HG03469 (cell line): Measurements from ENCODE around the gene OTOP2.

Source experiments
- ATAC-seq: cut with Tn5 transposase; IDR thresholded peaks from one replicate; pipeline ENCODE4 v1.9.1; 2021; ENCODE audit warnings: mild to moderate bottlenecking, moderate library complexity, moderate number of reproducible peaks; ENCODE audit not compliant: unreplicated experiment

The OTOP2 gene

DNA sequence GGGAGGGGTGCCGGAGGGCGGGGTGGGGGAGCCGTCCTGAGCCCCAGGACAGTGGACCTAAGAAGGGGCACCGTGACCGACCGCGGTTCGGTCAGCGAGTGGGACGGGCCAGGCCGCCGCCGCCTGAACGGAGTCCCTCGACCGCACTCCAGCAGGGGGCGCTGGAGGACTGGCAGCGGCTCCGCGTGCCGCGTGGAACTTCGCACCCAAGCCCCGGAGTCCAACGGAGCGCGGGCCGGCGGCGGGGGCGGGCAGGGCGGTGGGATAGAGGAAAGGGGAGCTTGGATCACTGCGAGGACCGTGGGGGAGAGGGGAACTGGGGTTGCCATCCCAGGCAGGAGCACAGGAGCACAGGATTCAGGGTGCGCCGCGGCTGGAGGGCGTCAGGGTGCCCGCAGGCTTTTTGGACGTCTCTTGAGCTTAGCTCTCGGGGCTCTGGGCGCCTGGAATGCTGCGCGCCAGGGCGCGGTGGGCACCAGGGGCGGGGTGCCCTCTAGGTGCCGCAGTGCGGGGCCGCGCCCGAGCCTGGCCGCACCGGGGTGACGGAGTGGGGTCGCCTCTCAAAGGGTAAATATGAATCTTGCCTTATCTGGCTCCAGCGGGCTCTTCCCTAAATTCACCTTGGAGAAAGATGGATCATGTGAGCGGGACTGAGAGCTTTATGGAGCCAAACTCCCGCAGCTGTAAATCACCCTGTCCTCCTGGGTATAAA lies 379 bp upstream of the OTOP2 start:
- ATAC-seq: no peak

GRCh38 chr17:74925242-74925641 lies 1.2 kb downstream of the OTOP2 start:
- no peak for ATAC-seq

DNA sequence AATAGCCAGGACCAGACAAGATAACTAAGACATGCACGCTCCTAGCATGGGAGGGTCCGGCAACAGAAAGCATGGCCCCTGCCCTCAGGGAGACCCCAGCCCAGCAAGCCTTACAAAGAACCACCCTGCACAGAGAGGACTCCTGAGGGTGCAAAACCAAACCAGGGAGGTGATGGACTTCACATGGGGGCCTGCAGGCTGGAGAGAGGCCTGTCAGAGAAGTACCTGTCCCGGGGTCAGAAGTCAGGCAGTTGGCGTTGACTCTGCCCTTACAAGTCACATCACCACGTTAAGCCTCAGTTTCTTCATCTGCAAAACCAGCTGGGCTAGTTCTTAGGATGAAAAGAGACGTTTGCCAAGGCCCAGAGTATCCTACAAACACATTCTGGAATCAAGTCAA lies 4.7 kb downstream of the OTOP2 start:
- no peak for ATAC-seq

GRCh38 chr17:74930535-74931036 lies 6.5 kb downstream of the OTOP2 start:
- ATAC-seq: no peak

GRCh38 chr17:74935048-74935447 lies 11.0 kb downstream of the OTOP2 start:
- ATAC-seq: no peak

DNA sequence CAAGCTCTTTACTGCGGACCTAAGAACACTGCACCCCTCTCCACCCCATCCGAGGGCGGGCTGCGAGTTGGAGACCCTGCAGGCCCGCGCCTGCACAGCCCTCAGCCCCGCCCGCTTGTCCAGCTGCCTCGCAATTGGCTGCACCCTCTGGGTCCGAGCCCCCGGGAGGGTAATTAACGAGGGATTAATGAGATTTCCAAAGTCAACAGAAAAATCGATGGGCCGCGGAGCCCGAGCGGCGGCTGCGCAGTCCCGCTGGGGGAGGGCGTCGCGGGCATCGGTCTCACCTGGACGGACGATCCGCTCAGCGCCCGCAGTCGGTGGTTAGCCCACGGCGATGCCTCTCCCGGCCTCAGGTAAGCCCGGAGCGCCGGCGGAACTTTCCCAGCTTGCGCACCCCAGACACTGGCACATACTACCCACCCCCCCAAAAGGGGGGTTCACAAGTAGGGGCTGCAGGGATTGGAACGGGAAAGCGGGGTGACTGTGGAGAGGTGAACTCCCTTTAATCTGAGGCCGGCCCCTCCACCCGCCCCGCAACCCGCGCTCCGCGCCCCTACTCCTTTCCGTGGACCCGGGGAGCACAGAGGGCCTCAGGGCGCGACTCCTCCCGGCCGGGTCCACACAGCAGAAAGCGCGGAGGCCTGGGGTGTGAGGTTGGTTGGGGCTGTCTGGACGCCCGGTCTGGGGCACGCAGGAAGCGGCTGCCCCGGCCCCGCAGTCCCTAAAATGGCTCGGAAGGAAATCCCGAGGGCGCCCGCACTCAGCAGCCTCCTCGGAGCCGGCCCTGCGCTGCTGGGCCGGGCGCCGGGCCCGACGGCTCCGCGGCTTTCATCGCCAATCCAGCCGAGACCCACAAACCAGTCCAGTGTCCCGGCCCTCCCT lies 11.8 kb downstream of the OTOP2 start, which contains the start of gene OTOP3:
OTOP3 (plus strand) TSS at position 314 of the 885 bp plus-strand sequence; CDS start at position 338, 24 bp downstream.
- no peak for ATAC-seq

GRCh38 chr17:74936470-74936799 lies 12.4 kb downstream of the OTOP2 start:
- ATAC-seq: no peak

- no peak for ATAC-seq
Measured at GRCh38 chr17:74937064-74938051, 13.3 kb downstream of the OTOP2 start.

DNA sequence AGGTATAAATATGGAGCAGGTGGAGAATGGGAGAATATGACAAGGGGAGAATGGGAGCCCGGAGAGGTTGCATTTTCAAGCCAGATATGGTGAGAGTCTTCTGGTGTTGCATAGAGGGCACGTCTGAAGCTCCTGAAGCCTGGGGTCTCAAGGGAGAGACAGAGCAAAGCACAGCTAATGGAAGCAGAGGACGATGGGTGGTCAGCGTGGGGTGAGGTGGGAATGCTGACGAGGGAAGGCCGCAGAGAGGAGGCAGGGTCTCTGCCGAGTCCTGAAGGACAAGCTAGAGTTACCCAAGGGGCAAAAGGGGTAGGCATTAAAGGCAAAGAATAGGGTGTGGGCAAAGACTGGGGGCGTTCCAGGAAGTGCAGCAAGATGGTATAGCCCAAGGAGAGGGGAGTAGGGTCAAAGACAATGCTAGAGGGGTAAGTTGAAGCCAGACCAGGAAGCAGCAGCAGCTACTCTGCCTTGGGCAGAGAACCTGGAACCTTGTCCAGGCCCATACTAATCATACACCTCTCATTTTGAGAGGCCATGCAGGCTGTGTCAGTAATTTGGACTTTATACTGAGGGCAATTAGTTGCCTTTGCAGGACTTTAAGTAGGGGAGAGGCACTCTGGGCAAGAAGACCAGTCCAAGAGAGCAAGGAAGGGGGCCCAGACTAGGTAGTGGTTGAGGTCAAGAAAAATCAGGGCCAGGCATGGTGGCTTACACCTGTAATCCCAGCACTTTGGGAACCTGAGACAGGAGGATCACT lies 14.3 kb downstream of the OTOP2 start:
- ATAC-seq: no peak

DNA sequence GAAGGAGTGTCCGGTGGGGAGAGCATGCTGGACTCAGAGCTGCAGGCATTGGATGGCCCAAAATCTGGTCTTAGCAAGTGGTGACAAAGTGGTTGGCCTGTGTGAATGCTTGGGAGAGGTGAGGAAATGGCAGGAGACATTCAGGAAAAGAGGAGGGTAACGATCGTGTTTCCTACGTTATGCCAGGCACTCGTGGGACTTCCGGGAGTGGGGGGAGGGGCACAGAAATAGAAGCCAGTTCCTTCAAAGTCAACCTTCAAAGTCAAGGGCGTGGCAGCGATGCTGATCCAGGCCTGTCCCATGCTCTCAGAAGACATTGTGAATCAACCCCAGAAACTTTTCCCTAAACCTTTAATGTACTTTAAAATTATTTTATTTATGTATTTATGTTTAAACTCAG lies 15.5 kb downstream of the OTOP2 start:
- no peak for ATAC-seq

GRCh38 chr17:74941128-74941725 lies 17.2 kb downstream of the OTOP2 start:
- no peak for ATAC-seq

DNA sequence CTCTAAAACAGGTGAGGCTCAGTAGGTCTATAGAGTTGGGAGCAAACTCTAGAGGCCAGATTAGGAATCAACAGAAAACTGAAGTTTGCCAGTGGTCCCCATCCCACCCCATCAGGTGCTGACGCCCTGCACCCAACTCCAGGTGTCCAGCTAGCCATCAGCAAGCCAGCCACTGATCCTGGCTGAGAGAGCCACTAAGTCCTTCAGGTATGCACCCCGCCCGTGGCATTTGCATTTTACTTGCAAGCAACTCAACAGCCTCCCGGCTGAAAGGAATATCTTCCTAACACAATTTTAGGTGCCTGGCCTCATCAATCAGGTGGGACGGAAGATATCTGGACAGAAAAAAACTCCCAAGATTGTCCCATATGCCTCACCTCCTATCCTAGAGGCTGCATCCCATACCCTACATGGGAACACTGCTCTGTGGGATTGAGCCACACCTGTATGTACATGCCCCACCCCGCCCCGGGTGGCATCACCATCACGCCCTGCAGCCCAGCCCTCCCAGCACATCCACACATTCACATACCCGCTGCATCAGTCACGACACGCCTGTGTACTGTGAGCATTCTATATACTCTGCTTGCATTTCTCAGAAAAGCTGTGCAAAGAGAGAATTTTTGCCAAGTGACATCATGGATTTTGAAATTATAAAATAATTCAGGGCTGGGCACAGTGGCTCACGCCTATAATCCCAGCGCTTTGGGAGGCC lies 19.9 kb downstream of the OTOP2 start:
- ATAC-seq: no peak

DNA sequence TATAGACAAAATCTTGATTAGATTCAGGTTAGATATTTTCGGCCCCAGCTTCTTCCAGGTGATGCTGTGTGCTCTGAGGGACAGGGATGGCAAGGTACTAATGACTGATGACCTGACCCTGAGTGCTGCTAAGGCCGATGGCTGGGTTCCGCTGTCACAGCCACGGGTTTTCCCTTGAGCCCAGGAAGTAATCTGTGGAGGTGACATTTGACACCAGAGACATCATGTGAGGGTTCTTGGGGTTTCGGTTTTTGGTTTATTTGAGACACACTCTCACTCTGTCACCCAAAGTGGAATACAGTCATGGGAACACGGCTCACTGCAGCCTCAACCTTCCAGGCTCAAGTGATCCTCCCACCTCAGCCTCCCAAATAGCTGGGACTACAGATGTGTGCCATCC lies 21.5 kb downstream of the OTOP2 start:
- ATAC-seq: no peak

DNA sequence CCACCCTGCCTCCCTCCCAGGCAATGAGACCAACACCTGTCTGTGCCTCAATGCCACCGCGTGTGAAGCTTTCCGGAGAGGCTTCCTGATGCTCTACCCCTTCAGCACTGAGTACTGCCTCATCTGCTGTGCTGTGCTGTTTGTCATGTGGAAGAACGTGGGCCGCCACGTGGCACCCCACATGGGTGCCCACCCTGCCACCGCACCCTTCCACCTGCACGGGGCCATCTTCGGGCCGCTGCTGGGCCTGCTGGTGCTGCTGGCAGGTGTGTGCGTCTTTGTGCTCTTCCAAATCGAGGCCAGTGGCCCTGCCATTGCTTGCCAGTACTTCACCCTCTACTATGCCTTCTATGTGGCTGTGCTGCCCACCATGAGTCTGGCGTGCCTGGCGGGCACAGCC lies 22.6 kb downstream of the OTOP2 start:
- ATAC-seq: no peak

- no peak for ATAC-seq
Measured at GRCh38 chr17:74947041-74947754, 23.1 kb downstream of the OTOP2 start.

- no peak for ATAC-seq
Measured at GRCh38 chr17:74949455-74950115, 25.5 kb downstream of the OTOP2 start.

DNA sequence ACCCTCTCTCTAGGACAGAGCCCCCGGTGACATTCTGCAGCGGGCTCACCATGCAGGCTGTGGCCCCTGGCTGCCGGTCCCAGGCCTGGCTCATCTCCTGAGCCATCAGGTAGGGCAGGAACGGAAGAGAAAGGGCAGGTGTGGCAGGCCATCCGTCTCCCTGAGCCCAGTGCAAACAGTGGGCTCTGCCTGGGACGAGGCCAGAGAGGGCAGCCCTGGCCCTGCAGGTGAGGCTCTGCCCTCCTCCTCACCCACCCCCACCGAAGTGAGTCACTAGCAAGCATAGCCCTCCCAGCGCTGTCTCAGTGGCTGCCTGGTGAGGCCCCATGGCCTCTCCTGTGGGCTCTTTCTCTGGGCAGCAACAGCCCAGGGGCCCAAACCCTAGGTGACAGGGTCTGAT lies 26.1 kb downstream of the OTOP2 start:
- ATAC-seq: no peak

DNA sequence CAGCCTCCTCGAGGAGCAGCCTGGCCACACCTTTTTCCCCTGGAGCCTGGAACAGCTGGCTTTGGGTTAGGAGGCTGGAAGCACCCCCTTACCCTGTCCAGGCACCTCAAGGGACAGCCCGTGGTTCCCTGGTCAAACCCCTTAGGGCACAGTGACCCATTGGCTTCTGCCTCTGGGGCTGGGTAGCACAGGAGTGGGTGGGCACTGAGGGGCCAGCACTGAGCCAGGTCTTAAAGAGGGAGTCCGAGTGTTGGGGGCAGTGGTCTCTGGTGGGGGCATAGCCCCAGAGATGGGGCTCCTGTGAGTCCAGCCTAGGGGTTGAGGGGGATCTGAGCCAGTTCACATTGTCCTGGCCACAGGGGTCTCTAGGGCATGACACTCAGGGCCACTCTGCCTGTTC lies 27.0 kb downstream of the OTOP2 start:
- ATAC-seq: no peak
